HG03469 (cell line): ENCODE results near the gene SMPD2.
A peak's percentile ranks its signal among the peaks of the same experiment; 100 is the strongest.

Experiments used
- ATAC-seq: cut with Tn5 transposase; IDR thresholded peaks from one replicate; pipeline ENCODE4 v1.9.1; 2021; ENCODE audit warnings: mild to moderate bottlenecking, moderate library complexity, moderate number of reproducible peaks; ENCODE audit not compliant: unreplicated experiment

Gene SMPD2

DNA sequence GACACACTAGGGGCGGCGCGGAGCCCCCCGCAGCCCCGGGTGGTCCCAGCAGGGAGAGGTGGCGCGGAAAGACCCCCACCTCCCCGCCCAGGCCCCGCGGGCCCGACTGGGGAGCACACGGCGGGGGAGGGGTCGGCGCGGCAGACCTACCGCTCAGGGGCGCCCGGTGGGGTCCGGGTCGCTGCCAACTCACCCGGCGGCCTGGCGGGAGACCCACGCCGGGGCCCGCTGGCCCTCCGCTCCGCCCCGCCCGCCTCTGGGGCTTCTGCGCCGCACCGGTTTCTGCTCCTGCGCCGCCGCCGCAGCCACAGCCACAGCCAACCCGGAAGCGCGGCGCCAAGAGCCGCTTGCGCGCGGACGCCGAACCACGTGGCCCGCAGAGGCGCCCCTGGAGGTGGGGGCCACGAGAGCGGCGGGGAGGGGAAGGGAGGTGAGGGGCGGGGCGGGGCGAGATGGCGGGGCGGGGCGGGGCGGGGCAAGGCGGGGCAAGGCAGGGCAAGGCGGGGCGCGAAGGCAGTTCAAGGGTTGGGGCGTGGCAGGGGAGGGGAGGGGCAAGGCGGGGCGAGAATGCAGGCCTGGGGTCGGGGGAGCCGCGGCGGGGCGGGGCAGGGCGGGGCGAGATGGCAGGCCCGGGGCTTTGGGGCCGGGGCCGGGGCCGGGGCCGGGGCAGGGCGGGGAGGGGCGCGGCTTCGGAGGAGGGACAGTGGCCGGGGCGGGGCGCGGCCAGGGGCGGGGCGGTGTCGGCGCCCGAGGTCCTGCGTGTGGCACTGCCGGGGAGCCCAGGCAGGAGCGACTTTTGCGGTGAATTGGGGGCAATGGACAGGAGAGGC, 42.6 kb downstream of the SMPD2 start, which contains the start of gene ZBTB24:
Gene ZBTB24 (minus strand): TSS at position 315 of the 830 bp plus-strand sequence. CDS start 1,193 bp downstream, outside the sequence.
- peak; percentile 79 for ATAC-seq

DNA sequence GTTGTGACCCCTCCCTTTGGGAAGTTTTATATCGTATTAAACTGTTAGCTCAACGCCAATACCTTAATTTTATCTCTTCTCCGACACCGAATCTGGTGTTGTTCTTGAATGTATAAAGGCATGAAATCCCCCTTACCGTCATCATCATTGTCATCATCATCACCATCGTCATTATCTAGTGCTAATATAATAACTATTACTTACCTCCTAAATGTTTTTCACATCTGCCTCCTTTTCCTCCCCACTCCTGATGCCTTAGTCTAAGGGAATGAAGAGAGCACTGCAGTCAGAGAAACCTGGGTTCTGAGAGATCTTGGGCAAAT, 43.2 kb downstream of the SMPD2 start:
- ATAC-seq = no peak

DNA sequence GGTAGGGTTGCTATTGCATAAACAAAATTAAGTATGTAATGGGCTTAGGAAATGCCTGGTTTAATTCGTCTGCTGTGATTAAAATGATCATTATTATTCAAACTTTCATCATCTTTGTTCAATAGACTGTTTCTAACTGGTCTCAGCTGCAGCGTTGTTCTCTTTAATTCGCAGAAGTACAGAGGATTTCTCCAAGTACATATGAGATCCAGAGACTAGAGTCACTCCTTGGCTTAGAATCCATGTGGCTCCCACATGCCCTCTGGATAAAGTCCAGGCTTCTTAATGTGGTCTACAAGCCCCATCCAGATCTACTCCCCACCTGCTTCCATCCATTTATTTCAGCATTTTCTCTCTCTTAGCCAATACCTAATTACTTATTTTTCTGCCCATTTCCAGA, 43.6 kb downstream of the SMPD2 start:
- no peak for ATAC-seq

DNA sequence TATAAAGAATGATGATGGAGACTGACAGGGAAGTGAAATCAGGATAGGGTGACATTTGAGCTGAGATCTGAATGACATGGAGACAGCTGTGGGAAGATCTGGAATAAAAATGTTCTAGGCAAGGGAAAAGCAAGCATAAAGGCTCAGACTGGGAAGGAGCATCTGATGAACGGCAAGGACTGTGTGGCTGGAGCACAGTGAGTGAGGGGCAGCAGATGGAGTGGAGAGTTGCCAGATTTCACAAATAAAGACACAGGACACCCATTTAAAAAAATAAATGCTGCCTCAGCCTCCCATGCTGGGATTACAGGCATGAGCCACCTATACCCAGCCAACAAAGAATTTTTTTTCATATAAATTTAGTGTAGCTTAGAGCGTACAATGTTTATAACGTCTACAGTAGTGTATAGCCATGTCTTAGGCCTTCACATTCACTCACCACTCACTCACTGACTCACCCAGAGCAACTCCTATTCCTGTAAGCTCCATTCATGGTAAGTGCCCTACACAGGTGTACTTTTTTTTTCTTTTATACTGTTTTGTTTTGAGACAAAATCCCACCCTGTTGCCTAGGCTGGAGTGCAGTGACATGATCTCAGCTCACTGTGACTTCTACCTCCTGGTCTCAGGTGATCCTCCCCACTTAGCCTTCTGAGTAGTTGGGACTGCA, 44.9 kb downstream of the SMPD2 start:
- no peak for ATAC-seq

DNA sequence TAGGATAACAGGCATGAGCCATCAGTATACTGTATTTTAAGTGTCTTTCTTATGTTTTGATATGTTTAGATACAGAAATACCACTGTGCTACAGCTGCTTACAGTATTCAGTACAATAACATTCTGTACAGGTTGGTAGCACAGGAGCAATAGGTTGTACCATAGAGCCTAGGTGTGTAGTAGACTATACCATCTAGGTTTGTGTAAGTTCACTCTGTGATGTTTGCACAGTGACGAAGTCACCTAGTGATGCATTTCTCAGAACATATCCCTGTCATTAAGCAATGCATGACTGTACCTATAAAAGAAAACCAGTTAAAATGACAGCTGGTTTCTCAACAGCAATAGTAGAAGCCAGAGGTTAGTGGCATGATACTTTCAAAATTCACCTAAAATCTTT, 45.5 kb downstream of the SMPD2 start:
- no peak for ATAC-seq

DNA sequence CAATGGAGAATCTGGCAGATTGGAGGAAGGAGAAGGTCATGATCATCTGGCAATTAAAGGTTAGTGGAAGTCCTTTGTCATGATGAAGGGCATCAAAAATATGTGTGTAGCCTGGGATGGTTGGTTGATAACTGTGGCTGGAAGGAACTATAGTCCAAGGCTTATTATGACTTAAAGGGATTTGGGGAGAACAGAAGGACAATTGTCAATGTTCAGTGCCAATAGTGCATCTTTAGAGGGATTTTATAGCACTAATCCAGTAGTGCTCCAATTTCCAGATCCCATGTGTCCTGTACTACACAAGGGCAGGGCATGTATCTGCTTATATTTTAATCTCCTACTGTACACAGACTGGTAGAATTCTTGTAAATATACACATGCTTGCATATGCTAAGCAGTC, 47.5 kb downstream of the SMPD2 start:
- ATAC-seq = no peak

DNA sequence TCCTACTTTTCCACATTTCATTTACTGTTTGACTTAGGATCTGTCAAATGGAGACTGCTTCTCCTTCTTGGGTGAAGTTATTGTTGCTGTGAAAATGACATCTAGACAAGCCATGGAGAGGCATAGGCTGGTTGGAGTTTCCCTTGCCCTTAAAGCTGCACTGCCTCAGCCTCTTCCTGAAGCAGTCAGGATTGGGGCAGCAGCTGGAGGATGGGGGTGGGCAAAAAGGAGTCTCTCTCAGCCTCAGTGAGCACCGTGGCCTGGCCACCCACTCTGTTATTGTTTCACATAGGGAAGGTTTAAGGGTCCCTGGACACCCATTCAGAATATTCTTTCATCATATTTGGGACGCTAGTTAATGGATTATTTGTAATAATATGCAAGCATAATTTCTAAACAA, 50.2 kb downstream of the SMPD2 start:
- no peak for ATAC-seq

DNA sequence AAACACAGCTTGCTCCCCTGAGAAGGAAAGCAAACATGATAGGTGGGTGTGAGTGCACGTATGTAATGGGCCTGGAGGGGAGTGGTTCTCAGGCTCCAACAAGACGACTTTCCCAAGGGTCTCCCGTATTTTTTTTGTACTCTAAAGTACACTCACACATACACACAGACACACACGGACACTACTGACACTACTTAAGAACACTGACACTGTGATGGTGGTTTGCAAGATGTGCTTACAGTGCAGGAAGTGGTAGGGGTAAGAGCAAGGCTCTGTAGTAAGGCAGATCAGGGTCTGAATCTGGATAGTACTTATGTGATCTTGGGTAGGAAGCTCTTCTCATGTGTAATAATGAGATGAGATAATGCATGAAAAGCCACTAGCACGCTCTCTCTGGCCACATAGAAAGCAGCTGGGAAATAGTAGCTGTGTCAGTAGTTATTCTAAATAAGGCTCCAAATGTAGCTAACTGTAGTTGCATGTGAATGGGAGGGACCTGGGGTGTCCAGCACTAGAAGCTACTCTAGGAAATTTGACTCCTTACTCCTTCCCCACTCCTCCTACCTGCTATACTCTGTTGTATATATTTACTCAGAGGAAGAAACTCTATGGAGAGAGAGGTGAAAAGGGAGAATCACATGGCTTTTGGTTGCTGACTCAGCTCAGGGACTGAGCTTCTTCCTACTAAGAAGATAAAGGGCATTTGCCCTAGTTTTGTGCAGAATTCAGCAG, 50.8 kb downstream of the SMPD2 start:
- no peak for ATAC-seq
